ENCODE data around the gene PLXNB2.

DNA sequence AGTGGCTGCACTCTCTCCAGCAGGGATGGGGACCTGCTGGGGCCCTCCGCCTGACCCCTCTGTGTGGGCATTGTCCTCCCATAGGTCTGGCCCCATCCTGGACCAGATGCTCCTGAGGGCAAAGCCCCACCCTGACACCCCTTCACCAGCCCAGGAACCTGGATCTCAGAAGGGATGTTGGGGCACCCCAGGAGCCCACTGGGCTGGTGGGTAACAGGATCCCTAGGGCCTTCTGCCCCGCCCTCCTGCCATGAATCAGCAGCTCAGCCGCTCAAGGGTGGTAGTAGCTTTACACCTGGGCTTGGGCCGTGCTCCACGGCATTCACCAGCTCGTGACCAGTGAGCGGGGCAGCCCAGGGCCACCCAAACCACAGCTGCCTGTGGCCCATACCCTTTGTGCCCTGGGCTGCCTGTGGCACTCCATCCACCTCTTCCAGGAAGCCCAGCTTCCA, 45.0 kb downstream of the PLXNB2 start:
- TF ChIP-seq, protein P1, sequence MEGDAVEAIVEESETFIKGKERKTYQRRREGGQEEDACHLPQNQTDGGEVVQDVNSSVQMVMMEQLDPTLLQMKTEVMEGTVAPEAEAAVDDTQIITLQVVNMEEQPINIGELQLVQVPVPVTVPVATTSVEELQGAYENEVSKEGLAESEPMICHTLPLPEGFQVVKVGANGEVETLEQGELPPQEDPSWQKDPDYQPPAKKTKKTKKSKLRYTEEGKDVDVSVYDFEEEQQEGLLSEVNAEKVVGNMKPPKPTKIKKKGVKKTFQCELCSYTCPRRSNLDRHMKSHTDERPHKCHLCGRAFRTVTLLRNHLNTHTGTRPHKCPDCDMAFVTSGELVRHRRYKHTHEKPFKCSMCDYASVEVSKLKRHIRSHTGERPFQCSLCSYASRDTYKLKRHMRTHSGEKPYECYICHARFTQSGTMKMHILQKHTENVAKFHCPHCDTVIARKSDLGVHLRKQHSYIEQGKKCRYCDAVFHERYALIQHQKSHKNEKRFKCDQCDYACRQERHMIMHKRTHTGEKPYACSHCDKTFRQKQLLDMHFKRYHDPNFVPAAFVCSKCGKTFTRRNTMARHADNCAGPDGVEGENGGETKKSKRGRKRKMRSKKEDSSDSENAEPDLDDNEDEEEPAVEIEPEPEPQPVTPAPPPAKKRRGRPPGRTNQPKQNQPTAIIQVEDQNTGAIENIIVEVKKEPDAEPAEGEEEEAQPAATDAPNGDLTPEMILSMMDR (IDR thresholded peaks at IDR 0.05; ENCODE audit: low read depth, low read length, poor library complexity, severe bottlenecking), result no peak
- TF ChIP-seq EZH2phosphoT487 (IDR thresholded peaks at IDR 0.05; ENCODE audit: borderline replicate concordance, low read length), result no peak
